Measurements from ENCODE around the gene CUBN.
A peak's percentile ranks its signal among the peaks of the same experiment; 100 is the strongest.

Gene CUBN

GRCh38 chr10:16787361-16787791, 342.2 kb downstream of the CUBN start:
- DNase-seq (peak; percentile 53), ATAC-seq (peak; percentile 96)

- DNase-seq (no peak), ATAC-seq (no peak)
These were observed 349.2 kb downstream of the CUBN start for GRCh38 chr10:16780338-16780880.

GRCh38 chr10:16779384-16779915, 350.2 kb downstream of the CUBN start:
- peak; percentile 68 for DNase-seq
- peak; percentile 99 for ATAC-seq

- no peak for DNase-seq
- no peak for ATAC-seq
These were observed 351.9 kb downstream of the CUBN start for GRCh38 chr10:16777473-16778370.

GRCh38 chr10:16776896-16777295, 352.7 kb downstream of the CUBN start:
- no peak for DNase-seq
- ATAC-seq = no peak

Data from stimulated activated naive CD8-positive, alpha-beta T cell treated with anti-CD3 and anti-CD28 coated beads, Interleukin-15, Interleukin-2, amounts not matched to agents 100 U/mL and 50 U/mL, for 24 hours (primary cell).